Suprapubic skin (tissue), 4 donors: ENCODE results near the gene CSPG4. TPM values are rescaled to one million over a fixed set of nuclear protein-coding genes. Genes with fewer than 3 reads are reported as not detected.
"Not testable (repeated sequence)": the region's sequence is repeated elsewhere in the genome, so short reads cannot be mapped to it uniquely, and the experiment has no call there.

Source experiments
- DNase-seq, 2 donors: peaks; one replicate each; pipeline ENCODE4 v3.0.0-alpha.2; 2019; ENCODE audit warnings: low spot score in 2 of 2
- H3K27ac ChIP-seq: fragments of 200-600 bp; sonication (generic); one replicate; pipeline ENCODE4 v1.5.1; 2019
- H3K27me3 ChIP-seq: fragments of 200-600 bp; sonication (generic); one replicate; pipeline ENCODE4 v1.5.1; 2019
- H3K36me3 ChIP-seq: fragments of 200-600 bp; sonication (generic); one replicate; pipeline ENCODE4 v1.5.1; 2019
- H3K4me1 ChIP-seq: fragments of 200-600 bp; sonication (generic); one replicate; pipeline ENCODE4 v1.5.1; 2019
- H3K4me3 ChIP-seq: fragments of 200-600 bp; sonication (generic); one replicate; pipeline ENCODE4 v1.5.1; 2019; ENCODE audit warnings: mild to moderate bottlenecking
- H3K9me3 ChIP-seq: fragments of 200-600 bp; sonication (generic); one replicate; pipeline ENCODE4 v1.5.1; 2019
- CTCF ChIP-seq, 2 donors: fragments of 200-600 bp in 1 of 2; fragments of 450-650 bp in 1 of 2; sonication (generic) in 1 of 2; IDR thresholded peaks; one replicate each; pipeline ENCODE4 v1.5.1; 2016 to 2019; ENCODE audit warnings: antibody characterized with exemption in 2 of 2, mild to moderate bottlenecking in 1 of 2, moderate library complexity in 1 of 2
- EP300 ChIP-seq: sonication (generic); formaldehyde crosslinking; IDR thresholded peaks from one replicate; pipeline ENCODE4 v1.6.1; 2017; ENCODE audit warnings: antibody characterized with exemption
- POLR2A ChIP-seq, 2 donors: fragments of 450-650 bp; IDR thresholded peaks; one replicate each; pipeline ENCODE4 v1.6.1; 2017; ENCODE audit warnings: antibody characterized with exemption in 2 of 2, mild to moderate bottlenecking in 2 of 2, moderate library complexity in 2 of 2
- POLR2AphosphoS5 ChIP-seq, 3 donors: sonication (generic); formaldehyde crosslinking; IDR thresholded peaks; one replicate each; pipeline ENCODE4 v1.6.1; 2017; ENCODE audit warnings: antibody characterized with exemption in 3 of 3
- WGBS: methylation state at CpG from one replicate; pipeline ENCODE4 v1.1.5; 2018; 5-methylcytosine and 5-hydroxymethylcytosine counted together
- total RNA-seq, 4 donors: library from RNA; depleted of rRNA; stranded (reverse); fragments of >200 nt; gene quantifications; one replicate each; pipeline ENCODE4 v1.1.0, GENCODE V29; 2016

CSPG4 gene
- total RNA-seq, 4 donors from 2014 or later: 12.8 to 19.7 (median 14.0) TPM

- WGBS: 71% methylated on average over 2 of the region's 2 CpGs
- TF ChIP-seq EP300: no peak
- TF ChIP-seq CTCF (IDR thresholded peaks at IDR 0.05): no peak
- no peak for TF ChIP-seq POLR2AphosphoS5 (IDR thresholded peaks at IDR 0.05)
- TF ChIP-seq POLR2A (IDR thresholded peaks at IDR 0.05): no peak
- no peak overlapping the region for H3K4me3 ChIP-seq
- H3K27me3 ChIP-seq: no peaks in the 10 kb centered on the region
- peaks cover 11% of the 10 kb centered on the region for H3K4me1 ChIP-seq
- DNase-seq: peak in 1 of 2 donors; percentile 6
- no peaks in the 10 kb centered on the region for H3K36me3 ChIP-seq
- H3K9me3 ChIP-seq: no peaks in the 10 kb centered on the region
- no peak overlapping the region for H3K27ac ChIP-seq
Measured at GRCh38 chr15:75759416-75760130, 46.9 kb upstream of the CSPG4 start.

- Histone ChIP-seq H3K9me3 (no peaks in the 10 kb centered on the region), H3K4me3 (peak overlapping the region; percentile 59), H3K36me3 (no peaks in the 10 kb centered on the region), H3K27me3 (no peaks in the 10 kb centered on the region), H3K4me1 (peaks cover 11% of the 10 kb centered on the region), H3K27ac (peak overlapping the region; percentile 77)
- peak; percentile 92 to 93 for DNase-seq
- 1% methylated on average over 33 of the region's 35 CpGs for WGBS
- TF ChIP-seq EP300 (no peak), POLR2AphosphoS5 (IDR thresholded peaks at IDR 0.05) (no peak), CTCF (IDR thresholded peaks at IDR 0.05) (peak in 1 of 2 donors; percentile 28), POLR2A (IDR thresholded peaks at IDR 0.05) (no peak)
Measured at GRCh38 chr15:75758071-75758872, 45.6 kb upstream of the CSPG4 start.

GRCh38 chr15:75754871-75755270, 42.2 kb upstream of the CSPG4 start:
- not testable (repeated sequence) for H3K4me3 ChIP-seq, H3K27ac ChIP-seq, H3K9me3 ChIP-seq, H3K36me3 ChIP-seq, H3K27me3 ChIP-seq, DNase-seq
- WGBS: 75% methylated on average over 5 of the region's 5 CpGs
- H3K4me1 ChIP-seq: peaks cover 11% of the 10 kb centered on the region

GRCh38 chr15:75753145-75753544, 40.5 kb upstream of the CSPG4 start:
- H3K9me3 ChIP-seq: no peaks in the 10 kb centered on the region
- H3K4me3 ChIP-seq: no peak overlapping the region
- TF ChIP-seq POLR2A (IDR thresholded peaks at IDR 0.05) (no peak), CTCF (IDR thresholded peaks at IDR 0.05) (no peak), POLR2AphosphoS5 (IDR thresholded peaks at IDR 0.05) (no peak), EP300 (no peak)
- peaks cover 3% of the 10 kb centered on the region for H3K4me1 ChIP-seq
- H3K36me3 ChIP-seq: no peaks in the 10 kb centered on the region
- DNase-seq: peak; percentile 49 to 61
- H3K27ac ChIP-seq: no peak overlapping the region
- no peaks in the 10 kb centered on the region for H3K27me3 ChIP-seq
- WGBS: 72% methylated on average over 8 of the region's 8 CpGs

- Histone ChIP-seq H3K36me3 (no peaks in the 10 kb centered on the region), H3K4me1 (no peaks in the 10 kb centered on the region), H3K4me3 (no peak overlapping the region), H3K27ac (no peak overlapping the region), H3K27me3 (no peaks in the 10 kb centered on the region), H3K9me3 (no peaks in the 10 kb centered on the region)
- no CpG with 5 or more reads among the region's 4 CpGs for WGBS
- peak; percentile 16 to 57 for DNase-seq
- TF ChIP-seq EP300: no peak
- TF ChIP-seq CTCF (IDR thresholded peaks at IDR 0.05): no peak
- TF ChIP-seq POLR2AphosphoS5 (IDR thresholded peaks at IDR 0.05): no peak
- TF ChIP-seq POLR2A (IDR thresholded peaks at IDR 0.05): no peak
Measured at GRCh38 chr15:75751891-75752290, 39.2 kb upstream of the CSPG4 start.
